HG03135 (cell line): Measurements from ENCODE around the gene BABAM2.

ENCODE experiments used
- ATAC-seq: cut with Tn5 transposase; IDR thresholded peaks from one replicate; pipeline ENCODE4 v1.9.1; 2021; ENCODE audit warnings: mild to moderate bottlenecking, moderate library complexity; ENCODE audit not compliant: unreplicated experiment

Gene BABAM2

GRCh38 chr2:28058791-28059190, 168.3 kb downstream of the BABAM2 start:
- no peak for ATAC-seq

- no peak for ATAC-seq
These were observed 172.3 kb downstream of the BABAM2 start for GRCh38 chr2:28062867-28063266.

- no peak for ATAC-seq
These were observed 173.0 kb downstream of the BABAM2 start for GRCh38 chr2:28063492-28063962.

GRCh38 chr2:28067602-28068001, 177.1 kb downstream of the BABAM2 start:
- ATAC-seq = no peak

- ATAC-seq = no peak
These were observed 177.6 kb downstream of the BABAM2 start for GRCh38 chr2:28068088-28068487.

- no peak for ATAC-seq
These were observed 178.0 kb downstream of the BABAM2 start for GRCh38 chr2:28068527-28068926.

- ATAC-seq = no peak
These were observed 180.7 kb downstream of the BABAM2 start for GRCh38 chr2:28071221-28071620.

- no peak for ATAC-seq
These were observed 183.6 kb downstream of the BABAM2 start for GRCh38 chr2:28074137-28074536.

GRCh38 chr2:28080911-28081310, 190.4 kb downstream of the BABAM2 start:
- ATAC-seq = no peak

- no peak for ATAC-seq
These were observed 191.6 kb downstream of the BABAM2 start for GRCh38 chr2:28082131-28082530.

- ATAC-seq = no peak
These were observed 192.9 kb downstream of the BABAM2 start for GRCh38 chr2:28083476-28083875.

- no peak for ATAC-seq
These were observed 194.0 kb downstream of the BABAM2 start for GRCh38 chr2:28084564-28084963.

- ATAC-seq = no peak
These were observed 194.7 kb downstream of the BABAM2 start for GRCh38 chr2:28085201-28085600.

- no peak for ATAC-seq
These were observed 196.1 kb downstream of the BABAM2 start for GRCh38 chr2:28086611-28087010.

- no peak for ATAC-seq
These were observed 198.4 kb downstream of the BABAM2 start for GRCh38 chr2:28088970-28089369.

- no peak for ATAC-seq
These were observed 199.0 kb downstream of the BABAM2 start for GRCh38 chr2:28089486-28089885.

GRCh38 chr2:28093308-28093707, 202.8 kb downstream of the BABAM2 start:
- no peak for ATAC-seq

- ATAC-seq = no peak
These were observed 203.2 kb downstream of the BABAM2 start for GRCh38 chr2:28093768-28094167.

GRCh38 chr2:28094739-28095138, 204.2 kb downstream of the BABAM2 start:
- ATAC-seq = no peak

GRCh38 chr2:28095622-28096021, 205.1 kb downstream of the BABAM2 start:
- ATAC-seq = no peak

GRCh38 chr2:28096421-28096820, 205.9 kb downstream of the BABAM2 start:
- no peak for ATAC-seq

- ATAC-seq = no peak
These were observed 208.1 kb downstream of the BABAM2 start for GRCh38 chr2:28098501-28099225.

GRCh38 chr2:28101123-28101522, 210.6 kb downstream of the BABAM2 start:
- no peak for ATAC-seq
